Measurements from ENCODE around the gene STX2.

DNA sequence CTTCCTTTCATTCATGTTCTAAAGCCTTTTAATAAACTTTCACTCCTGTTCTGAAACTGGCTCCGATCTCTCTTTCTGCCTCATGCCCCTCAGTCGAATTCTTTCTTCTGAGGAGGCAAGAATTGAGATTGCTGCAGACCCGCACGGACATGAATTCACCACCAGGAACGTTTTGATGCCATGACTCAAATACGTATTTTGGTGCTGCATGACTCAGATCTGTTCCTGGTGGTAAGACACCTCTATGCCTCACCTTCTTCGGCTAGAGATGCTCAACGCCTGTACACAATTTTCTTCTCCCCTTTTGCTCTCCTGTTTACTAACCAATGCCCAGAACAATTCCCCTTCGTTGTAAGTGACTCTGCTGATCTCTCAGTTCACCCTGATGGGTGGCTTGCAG is 70.9 kb downstream of the STX2 start:
- no peak for TF ChIP-seq CTCF (IDR thresholded peaks at IDR 0.05)
- no peak for TF ChIP-seq POLR2A (IDR thresholded peaks at IDR 0.05)

All from lower leg skin (tissue), 3 donors.